Activated CD8-positive, alpha-beta T cell treated with anti-CD3 and anti-CD28 coated beads, Interleukin-2, amount 10 ng/mL, durations not matched to agents 7 days and 5 days (primary cell): ENCODE data around the gene SUPT4H1. TPM values are rescaled to one million over a fixed set of nuclear protein-coding genes. Genes with fewer than 3 reads are reported as not detected.
A peak's percentile ranks its signal among the peaks of the same experiment; 100 is the strongest.

Experiments
- ATAC-seq: fragments of 150-1000 bp; cut with Tn5 transposase; one replicate; pipeline ENCODE4 v1.10.0; 2021; ENCODE audit warnings: moderate library complexity
- CTCF ChIA-PET: fragments of 350-600 bp; sonication (Branson Sonifier 250); formaldehyde crosslinking; loops from one replicate; lab custom pipeline; 2021; ENCODE audit warnings: antibody characterized with exemption; lab: Charles Lee
- POLR2A ChIA-PET: fragments of 350-600 bp; sonication (Branson Sonifier 250); formaldehyde crosslinking; loops from one replicate; lab custom pipeline; 2021; ENCODE audit warnings: antibody characterized with exemption; lab: Charles Lee
- DNase-seq: peaks from one replicate; pipeline ENCODE4 v3.0.0-alpha.2; 2020
- H3K27ac Mint-ChIP-seq: one replicate; pipeline ENCODE4 v1.8.0; 2021; ENCODE audit warnings: mild to moderate bottlenecking, mixed read lengths
- H3K27me3 Mint-ChIP-seq: one replicate; pipeline ENCODE4 v1.8.0; 2021; ENCODE audit warnings: low read depth, mixed read lengths
- H3K36me3 Mint-ChIP-seq: one replicate; pipeline ENCODE4 v1.8.0; 2021; ENCODE audit warnings: low read depth, mixed read lengths
- H3K4me1 Mint-ChIP-seq: one replicate; pipeline ENCODE4 v1.8.0; 2021; ENCODE audit warnings: low read depth, mixed read lengths
- H3K4me3 Mint-ChIP-seq: one replicate; pipeline ENCODE4 v1.8.0; 2021; ENCODE audit warnings: mild to moderate bottlenecking, mixed read lengths
- H3K9me3 Mint-ChIP-seq: one replicate; pipeline ENCODE4 v1.8.0; 2022; ENCODE audit warnings: mixed read lengths; ENCODE audit not compliant: insufficient read depth
- total RNA-seq, 2 experiments: library from RNA; stranded (reverse); gene quantifications; one replicate each; pipeline ENCODE4 v1.2.3, GENCODE V29; 2021

The SUPT4H1 gene
- total RNA-seq, 2 experiments from 2014 or later: 75.2 to 90.8 TPM

DNA sequence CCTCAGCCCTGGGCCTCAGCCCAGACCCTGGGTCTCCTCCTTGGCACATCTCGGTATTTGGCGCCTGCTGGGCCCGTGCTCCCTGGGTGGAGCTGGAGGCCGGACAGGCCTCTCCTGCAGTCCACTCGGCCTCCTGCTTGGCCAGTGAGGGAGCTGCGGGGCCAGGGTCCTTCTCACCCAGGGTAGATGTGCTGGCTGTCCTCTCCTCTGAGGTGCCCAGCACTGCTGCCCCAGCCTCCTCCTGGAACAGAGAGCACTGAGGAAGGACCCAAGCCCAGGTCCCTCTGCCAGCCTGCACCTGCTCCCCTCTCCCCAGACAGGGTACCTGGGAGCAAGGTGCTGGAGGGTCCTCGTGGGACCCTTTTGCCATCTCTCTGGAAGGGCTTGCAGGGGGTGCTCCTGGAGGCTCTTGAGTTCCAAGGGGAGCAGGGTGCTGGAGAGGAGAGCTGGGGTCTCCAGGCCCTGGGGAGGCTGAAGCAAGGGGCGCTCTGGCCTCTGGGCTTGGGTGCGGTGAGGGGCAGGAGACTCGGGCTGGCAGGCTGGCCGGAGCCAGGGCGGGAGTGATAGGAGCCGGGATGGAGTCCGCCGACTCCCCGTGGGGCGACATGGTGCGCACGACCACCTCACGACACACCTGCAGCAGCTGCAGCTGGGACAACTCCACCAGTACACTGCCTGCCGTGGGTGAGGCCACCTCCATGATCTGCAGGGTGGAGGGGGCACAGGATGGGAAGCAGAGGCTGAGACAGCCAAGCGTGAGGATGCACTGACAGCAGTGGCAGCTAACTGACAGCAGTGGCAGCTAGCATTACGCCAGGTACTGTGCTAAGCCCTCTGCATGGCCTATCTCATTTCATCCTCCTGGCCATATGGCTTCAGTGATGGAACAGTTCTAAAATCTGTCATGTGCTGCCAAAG lies 41.2 kb downstream of the SUPT4H1 start:
- no peak for ATAC-seq
- POLR2A ChIA-PET: interaction anchor here (0.8 to 9.5 kb wide), 3 partner anchors 10 to 37 kb away, joined by 3 to 122 read pairs (median 4); partner anchors contain the start of gene TSPOAP1
- peaks cover 13% of the 10 kb centered on the region for H3K36me3 Mint-ChIP-seq
- no peak overlapping the region for H3K27ac Mint-ChIP-seq
- H3K27me3 Mint-ChIP-seq: no peaks in the 10 kb centered on the region
- CTCF ChIA-PET: no interaction called here
- H3K4me3 Mint-ChIP-seq: no peak overlapping the region
- DNase-seq: peak; percentile 18
- no peaks in the 10 kb centered on the region for H3K9me3 Mint-ChIP-seq
- H3K4me1 Mint-ChIP-seq: no peaks in the 10 kb centered on the region

- no peak overlapping the region for H3K4me3 Mint-ChIP-seq
- CTCF ChIA-PET: interaction anchor here (3.0 kb wide), 1 partner anchor 7 kb away, joined by 17 read pairs; no protein-coding TSS in a partner anchor
- DNase-seq (peak; percentile 10), ATAC-seq (no peak)
- H3K36me3 Mint-ChIP-seq: peaks cover 8% of the 10 kb centered on the region
- no peaks in the 10 kb centered on the region for H3K4me1 Mint-ChIP-seq
- no peaks in the 10 kb centered on the region for H3K27me3 Mint-ChIP-seq
- H3K27ac Mint-ChIP-seq: no peak overlapping the region
- POLR2A ChIA-PET: interaction anchor here (1.5 kb wide), 1 partner anchor 38 kb away, joined by 3 read pairs; no protein-coding TSS in a partner anchor
- no peaks in the 10 kb centered on the region for H3K9me3 Mint-ChIP-seq
These were observed 42.1 kb downstream of the SUPT4H1 start for GRCh38 chr17:58309918-58310259.

DNA sequence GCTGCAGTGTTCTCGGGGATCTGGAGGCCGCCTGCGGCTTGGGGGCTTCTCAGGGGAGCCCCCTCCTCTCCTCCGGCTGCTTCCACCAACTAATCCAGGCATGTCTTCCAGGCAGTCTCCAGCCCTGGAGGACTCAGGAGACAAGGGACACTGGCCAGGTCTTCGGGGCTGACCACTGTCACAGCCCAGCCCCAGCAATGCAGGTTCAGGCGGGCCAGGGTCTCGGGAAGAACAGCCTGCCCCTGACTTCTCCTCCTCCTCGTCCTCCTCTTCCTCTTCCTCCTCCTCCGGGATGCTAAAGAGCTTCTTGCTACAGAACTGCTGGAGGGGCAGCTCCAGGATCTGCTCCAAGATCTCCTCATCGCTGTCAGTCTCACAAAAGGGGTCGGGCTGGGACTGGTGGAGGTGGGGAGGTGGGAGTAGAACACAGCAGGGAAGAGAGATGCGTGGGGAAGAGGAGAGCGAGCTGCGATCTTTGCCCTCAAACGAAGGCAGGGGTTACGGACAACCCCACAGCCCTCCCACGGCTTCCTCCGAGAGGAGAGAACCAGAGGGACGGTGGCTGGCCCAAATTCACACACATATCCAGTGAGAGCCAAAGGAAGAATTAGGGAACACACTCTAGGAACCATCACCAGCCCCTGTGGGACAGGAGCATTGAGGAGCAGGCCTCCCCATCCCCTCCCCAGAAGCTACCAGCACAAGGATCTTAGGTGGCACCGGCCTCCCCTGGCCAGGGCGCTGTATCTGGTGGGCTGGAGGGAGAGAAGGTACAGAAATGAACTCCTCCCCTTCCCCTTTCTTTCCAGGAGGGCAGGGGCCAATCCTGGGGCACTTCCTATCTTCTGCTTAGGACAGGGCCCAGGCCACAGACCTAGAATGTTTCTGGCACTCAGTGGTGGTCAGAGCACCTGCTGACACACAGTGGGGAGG lies 42.8 kb downstream of the SUPT4H1 start:
- CTCF ChIA-PET: interaction anchor here (1.1 to 3.0 kb wide), 3 partner anchors 8 to 108 kb away, joined by 3 to 17 read pairs (median 3); partner anchors contain the start of gene RNF43
- H3K36me3 Mint-ChIP-seq: peaks cover 8% of the 10 kb centered on the region
- ATAC-seq (no peak), DNase-seq (peak; percentile 9)
- H3K4me3 Mint-ChIP-seq: no peak overlapping the region
- H3K27me3 Mint-ChIP-seq: no peaks in the 10 kb centered on the region
- H3K9me3 Mint-ChIP-seq: no peaks in the 10 kb centered on the region
- H3K4me1 Mint-ChIP-seq: no peaks in the 10 kb centered on the region
- peak overlapping the region; percentile 33 for H3K27ac Mint-ChIP-seq
- POLR2A ChIA-PET: interaction anchor here (0.5 to 1.5 kb wide), 2 partner anchors 27 to 38 kb away, joined by 3 to 4 read pairs; no protein-coding TSS in a partner anchor

- ChIA-PET CTCF (interaction anchor here (1.1 to 3.0 kb wide), 4 partner anchors 9 to 115 kb away, joined by 3 to 17 read pairs (median 3); partner anchors contain the start of gene RNF43), POLR2A (interaction anchor here (0.5 to 1.5 kb wide), 2 partner anchors 9 to 28 kb away, joined by 4 to 5 read pairs; no protein-coding TSS in a partner anchor)
- ATAC-seq (no peak), DNase-seq (peak; percentile 20)
- Mint-ChIP-seq H3K36me3 (peaks cover 8% of the 10 kb centered on the region), H3K27me3 (no peaks in the 10 kb centered on the region), H3K27ac (no peak overlapping the region), H3K4me3 (no peak overlapping the region), H3K9me3 (no peaks in the 10 kb centered on the region), H3K4me1 (no peaks in the 10 kb centered on the region)
These were observed 43.6 kb downstream of the SUPT4H1 start for GRCh38 chr17:58308173-58308984.

GRCh38 chr17:58307468-58308172 lies 44.4 kb downstream of the SUPT4H1 start:
- POLR2A ChIA-PET: interaction anchor here (1.5 kb wide), 1 partner anchor 10 kb away, joined by 5 read pairs; no protein-coding TSS in a partner anchor
- ATAC-seq (no peak), DNase-seq (peak; percentile 19)
- Mint-ChIP-seq H3K9me3 (no peaks in the 10 kb centered on the region), H3K27me3 (no peaks in the 10 kb centered on the region), H3K4me1 (no peaks in the 10 kb centered on the region), H3K27ac (no peak overlapping the region), H3K36me3 (peaks cover 8% of the 10 kb centered on the region), H3K4me3 (no peak overlapping the region)
- CTCF ChIA-PET: interaction anchor here (0.8 to 3.0 kb wide), 4 partner anchors 9 to 140 kb away, joined by 3 to 17 read pairs (median 3); partner anchors contain the start of gene RNF43

- H3K4me3 Mint-ChIP-seq: no peak overlapping the region
- ATAC-seq: no peak
- CTCF ChIA-PET: interaction anchor here (3.6 kb wide), 1 partner anchor 111 kb away, joined by 24 read pairs; the partner anchor contains the start of gene RNF43
- H3K9me3 Mint-ChIP-seq: no peaks in the 10 kb centered on the region
- H3K27me3 Mint-ChIP-seq: no peaks in the 10 kb centered on the region
- peaks cover 8% of the 10 kb centered on the region for H3K36me3 Mint-ChIP-seq
- H3K4me1 Mint-ChIP-seq: no peaks in the 10 kb centered on the region
- H3K27ac Mint-ChIP-seq: no peak overlapping the region
- DNase-seq: peak; percentile 16
- POLR2A ChIA-PET: interaction anchor here (1.2 to 1.8 kb wide), 3 partner anchors 11 to 21 kb away, joined by 3 to 6 read pairs (median 4); no protein-coding TSS in a partner anchor
These were observed 45.7 kb downstream of the SUPT4H1 start for GRCh38 chr17:58306131-58306951.

GRCh38 chr17:58305626-58306025 lies 46.4 kb downstream of the SUPT4H1 start:
- no peak overlapping the region for H3K27ac Mint-ChIP-seq
- POLR2A ChIA-PET: interaction anchor here (1.2 to 1.9 kb wide), 5 partner anchors 12 to 46 kb away, joined by 3 to 6 read pairs (median 4); no protein-coding TSS in a partner anchor
- H3K36me3 Mint-ChIP-seq: peaks cover 6% of the 10 kb centered on the region
- no peaks in the 10 kb centered on the region for H3K27me3 Mint-ChIP-seq
- H3K4me1 Mint-ChIP-seq: peaks cover 3% of the 10 kb centered on the region
- DNase-seq (no peak), ATAC-seq (no peak)
- H3K9me3 Mint-ChIP-seq: no peaks in the 10 kb centered on the region
- CTCF ChIA-PET: interaction anchor here (2.0 to 3.6 kb wide), 4 partner anchors 11 to 141 kb away, joined by 6 to 39 read pairs (median 18); partner anchors contain the start of gene RNF43
- no peak overlapping the region for H3K4me3 Mint-ChIP-seq

GRCh38 chr17:58304750-58305486 lies 47.1 kb downstream of the SUPT4H1 start:
- Mint-ChIP-seq H3K36me3 (peaks cover 6% of the 10 kb centered on the region), H3K27me3 (peaks cover 3% of the 10 kb centered on the region), H3K4me1 (peaks cover 3% of the 10 kb centered on the region)

More at GRCh38 chr17:58304750-58305486, 47.1 kb downstream of the SUPT4H1 start:
- H3K9me3 Mint-ChIP-seq: no peaks in the 10 kb centered on the region
- no peak overlapping the region for H3K4me3 Mint-ChIP-seq
- DNase-seq (peak; percentile 15), ATAC-seq (no peak)
- H3K27ac Mint-ChIP-seq: no peak overlapping the region
- CTCF ChIA-PET: interaction anchor here (0.6 to 3.6 kb wide), 22 partner anchors 9 to 168 kb away, joined by 3 to 39 read pairs (median 6); partner anchors contain the start of genes RNF43 and SUPT4H1
- POLR2A ChIA-PET: interaction anchor here (0.6 to 1.9 kb wide), 10 partner anchors 11 to 312 kb away, joined by 3 to 6 read pairs (median 3); partner anchors contain the start of gene TSPOAP1
